ENCODE data around the gene YES1. TPM values are rescaled to one million over a fixed set of nuclear protein-coding genes. Genes with fewer than 3 reads are reported as not detected.

Gene YES1
- total RNA-seq, 1 donor from 2014 or later, result 190 TPM

- peak overlapping the region; percentile 100 for H3K27ac Mint-ChIP-seq (ENCODE audit: unreplicated experiment)
- peaks cover 18% of the 10 kb centered on the region for H3K27me3 Mint-ChIP-seq (ENCODE audit: unreplicated experiment)
- peaks cover 8% of the 10 kb centered on the region for H3K36me3 Mint-ChIP-seq (ENCODE audit: low read depth, unreplicated experiment)
- peaks cover 51% of the 10 kb centered on the region for H3K4me1 Mint-ChIP-seq (ENCODE audit: unreplicated experiment)
- H3K4me3 Mint-ChIP-seq (ENCODE audit: unreplicated experiment), result no peak overlapping the region
- no peak for DNase-seq (ENCODE audit: low spot score)
- no peaks in the 10 kb centered on the region for H3K9me3 Mint-ChIP-seq (ENCODE audit: unreplicated experiment)
- TF ChIP-seq, protein P1, sequence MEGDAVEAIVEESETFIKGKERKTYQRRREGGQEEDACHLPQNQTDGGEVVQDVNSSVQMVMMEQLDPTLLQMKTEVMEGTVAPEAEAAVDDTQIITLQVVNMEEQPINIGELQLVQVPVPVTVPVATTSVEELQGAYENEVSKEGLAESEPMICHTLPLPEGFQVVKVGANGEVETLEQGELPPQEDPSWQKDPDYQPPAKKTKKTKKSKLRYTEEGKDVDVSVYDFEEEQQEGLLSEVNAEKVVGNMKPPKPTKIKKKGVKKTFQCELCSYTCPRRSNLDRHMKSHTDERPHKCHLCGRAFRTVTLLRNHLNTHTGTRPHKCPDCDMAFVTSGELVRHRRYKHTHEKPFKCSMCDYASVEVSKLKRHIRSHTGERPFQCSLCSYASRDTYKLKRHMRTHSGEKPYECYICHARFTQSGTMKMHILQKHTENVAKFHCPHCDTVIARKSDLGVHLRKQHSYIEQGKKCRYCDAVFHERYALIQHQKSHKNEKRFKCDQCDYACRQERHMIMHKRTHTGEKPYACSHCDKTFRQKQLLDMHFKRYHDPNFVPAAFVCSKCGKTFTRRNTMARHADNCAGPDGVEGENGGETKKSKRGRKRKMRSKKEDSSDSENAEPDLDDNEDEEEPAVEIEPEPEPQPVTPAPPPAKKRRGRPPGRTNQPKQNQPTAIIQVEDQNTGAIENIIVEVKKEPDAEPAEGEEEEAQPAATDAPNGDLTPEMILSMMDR (IDR thresholded peaks at IDR 0.05; ENCODE audit: unreplicated experiment), result no peak
Observed at GRCh38 chr18:815353-815752, 3.3 kb upstream of the YES1 start.

- Mint-ChIP-seq H3K4me1 (ENCODE audit: unreplicated experiment) (peaks cover 55% of the 10 kb centered on the region), H3K9me3 (ENCODE audit: unreplicated experiment) (no peaks in the 10 kb centered on the region), H3K36me3 (ENCODE audit: low read depth, unreplicated experiment) (peaks cover 8% of the 10 kb centered on the region), H3K27me3 (ENCODE audit: unreplicated experiment) (peaks cover 23% of the 10 kb centered on the region), H3K27ac (ENCODE audit: unreplicated experiment) (peak overlapping the region; percentile 100), H3K4me3 (ENCODE audit: unreplicated experiment) (peak overlapping the region; percentile 70)
- peak; percentile 21 for DNase-seq (ENCODE audit: low spot score)
- TF ChIP-seq, protein P1 (IDR thresholded peaks at IDR 0.05; ENCODE audit: unreplicated experiment), result no peak
Observed at GRCh38 chr18:814300-815084, 2.5 kb upstream of the YES1 start.

- H3K36me3 Mint-ChIP-seq (ENCODE audit: low read depth, unreplicated experiment), result peaks cover 8% of the 10 kb centered on the region
- TF ChIP-seq, protein P1 (IDR thresholded peaks at IDR 0.05; ENCODE audit: unreplicated experiment), result no peak
- H3K4me1 Mint-ChIP-seq (ENCODE audit: unreplicated experiment), result peaks cover 65% of the 10 kb centered on the region
- H3K27me3 Mint-ChIP-seq (ENCODE audit: unreplicated experiment), result peaks cover 23% of the 10 kb centered on the region
- no peak for DNase-seq (ENCODE audit: low spot score)
- H3K9me3 Mint-ChIP-seq (ENCODE audit: unreplicated experiment), result no peaks in the 10 kb centered on the region
- H3K27ac Mint-ChIP-seq (ENCODE audit: unreplicated experiment), result peak overlapping the region; percentile 100
- H3K4me3 Mint-ChIP-seq (ENCODE audit: unreplicated experiment), result peak overlapping the region; percentile 96
Observed at GRCh38 chr18:813172-814071, 1.4 kb upstream of the YES1 start.

DNA sequence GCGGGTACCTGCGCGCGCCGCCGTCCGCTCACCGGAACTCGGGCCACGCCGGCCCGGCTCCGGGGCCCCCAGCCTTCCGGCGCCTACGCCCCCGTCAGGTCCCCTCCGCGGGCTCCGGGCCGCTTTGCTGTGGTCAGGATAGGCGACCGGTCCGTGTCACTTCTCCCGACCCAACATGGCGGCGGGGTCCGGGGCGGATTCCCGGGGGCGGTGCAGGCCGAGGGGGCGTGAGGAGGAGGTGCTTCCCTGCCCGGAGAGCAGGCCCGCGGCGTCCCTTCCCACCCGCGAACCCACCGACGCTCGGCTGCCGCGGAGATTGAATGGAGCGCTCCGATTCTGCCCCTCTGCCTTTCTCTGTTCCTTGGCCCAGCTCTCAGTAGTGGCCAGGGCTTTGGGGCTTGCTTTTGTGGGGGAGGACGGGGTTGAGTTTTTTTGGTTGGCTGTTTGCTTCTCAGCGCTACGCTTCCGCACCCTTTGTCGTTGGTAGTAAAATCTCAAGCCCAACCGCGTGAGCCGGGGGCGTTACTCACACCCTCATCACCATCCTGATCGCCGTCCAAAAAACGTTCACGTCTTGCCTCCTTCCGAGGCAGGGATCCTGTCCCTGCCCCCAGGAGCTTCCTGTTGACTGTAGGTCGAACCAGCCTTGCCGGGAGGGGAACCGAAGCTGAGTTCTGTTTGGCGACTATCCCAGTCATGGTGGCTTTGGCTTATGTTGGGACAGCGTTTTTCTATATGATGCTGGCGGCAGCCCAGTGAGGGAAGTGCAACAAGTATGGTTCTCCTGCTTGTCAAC, 532 bp upstream of the YES1 start:
- Mint-ChIP-seq H3K4me1 (ENCODE audit: unreplicated experiment) (peaks cover 69% of the 10 kb centered on the region), H3K27ac (ENCODE audit: unreplicated experiment) (peak overlapping the region; percentile 100), H3K4me3 (ENCODE audit: unreplicated experiment) (peak overlapping the region; percentile 96), H3K36me3 (ENCODE audit: low read depth, unreplicated experiment) (peaks cover 8% of the 10 kb centered on the region), H3K27me3 (ENCODE audit: unreplicated experiment) (peaks cover 23% of the 10 kb centered on the region), H3K9me3 (ENCODE audit: unreplicated experiment) (no peaks in the 10 kb centered on the region)
- DNase-seq (ENCODE audit: low spot score), result peak; percentile 86
- TF ChIP-seq, protein P1 (IDR thresholded peaks at IDR 0.05; ENCODE audit: unreplicated experiment), result no peak

Data from endothelial cell (in vitro differentiated cells).